ENCODE data around the gene ACSS2. TPM values are rescaled to one million over a fixed set of nuclear protein-coding genes. Genes with fewer than 3 reads are reported as not detected.
"Not testable (repeated sequence)": the region's sequence is repeated elsewhere in the genome, so short reads cannot be mapped to it uniquely, and the experiment has no call there.

The ACSS2 gene
- total RNA-seq, 1 donor from 2014 or later = 51.3 TPM

DNA sequence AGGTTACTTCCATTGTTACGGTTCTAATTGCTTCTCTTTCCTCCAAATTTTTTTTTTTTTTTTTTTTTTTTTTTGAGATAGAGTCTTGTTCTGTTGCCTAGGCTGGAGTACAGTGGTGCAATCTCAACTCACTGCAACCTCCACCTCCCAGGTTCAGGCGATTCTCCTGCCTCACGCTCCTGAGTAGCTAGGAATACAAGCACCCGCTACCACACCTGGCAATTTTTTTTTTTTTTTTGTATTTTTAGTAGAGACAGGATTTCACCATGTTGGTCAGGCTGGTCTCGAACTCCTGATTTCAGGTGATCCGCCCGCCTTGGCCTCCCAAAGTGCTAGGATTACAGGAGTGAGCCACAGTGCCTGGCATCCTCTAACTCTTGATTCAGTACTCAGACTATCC, 4.6 kb downstream of the ACSS2 start:
- H3K4me3 Mint-ChIP-seq (ENCODE audit: low read depth); H3K9me3 Mint-ChIP-seq; DNase-seq (ENCODE audit: low spot score); H3K27ac Mint-ChIP-seq; intact Hi-C loops (cut with micrococcal nuclease); H3K27me3 Mint-ChIP-seq (ENCODE audit: low read depth): not testable (repeated sequence)
- Mint-ChIP-seq H3K4me1 (ENCODE audit: low read depth) (peaks cover 40% of the 10 kb centered on the region), H3K36me3 (ENCODE audit: low read depth) (peaks cover 28% of the 10 kb centered on the region)

DNA sequence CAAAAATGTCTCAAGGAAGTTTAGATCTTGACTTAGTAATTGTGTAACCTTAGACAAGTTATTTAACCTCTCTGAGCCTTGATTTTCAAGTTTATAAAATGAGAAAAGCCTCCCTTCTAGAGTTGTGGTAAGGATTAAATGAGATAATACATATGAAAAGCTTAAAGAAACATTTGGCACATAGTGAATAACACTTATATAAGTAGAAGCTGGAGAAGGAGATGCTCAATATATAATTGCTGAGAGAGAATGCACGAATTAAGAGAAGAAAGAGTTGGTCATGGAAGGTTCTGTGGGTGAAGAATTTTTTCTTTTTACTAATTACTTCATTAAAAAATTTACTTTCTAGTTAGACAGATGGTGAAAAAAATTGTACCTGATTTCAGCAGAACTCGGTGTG, 5.3 kb downstream of the ACSS2 start:
- no peak for DNase-seq (ENCODE audit: low spot score)
- Mint-ChIP-seq H3K9me3 (no peaks in the 10 kb centered on the region), H3K27ac (no peak overlapping the region), H3K4me3 (ENCODE audit: low read depth) (no peak overlapping the region), H3K27me3 (ENCODE audit: low read depth) (no peaks in the 10 kb centered on the region), H3K36me3 (ENCODE audit: low read depth) (peaks cover 30% of the 10 kb centered on the region), H3K4me1 (ENCODE audit: low read depth) (peaks cover 37% of the 10 kb centered on the region)
- intact Hi-C loops (cut with micrococcal nuclease) = no loop called here

DNA sequence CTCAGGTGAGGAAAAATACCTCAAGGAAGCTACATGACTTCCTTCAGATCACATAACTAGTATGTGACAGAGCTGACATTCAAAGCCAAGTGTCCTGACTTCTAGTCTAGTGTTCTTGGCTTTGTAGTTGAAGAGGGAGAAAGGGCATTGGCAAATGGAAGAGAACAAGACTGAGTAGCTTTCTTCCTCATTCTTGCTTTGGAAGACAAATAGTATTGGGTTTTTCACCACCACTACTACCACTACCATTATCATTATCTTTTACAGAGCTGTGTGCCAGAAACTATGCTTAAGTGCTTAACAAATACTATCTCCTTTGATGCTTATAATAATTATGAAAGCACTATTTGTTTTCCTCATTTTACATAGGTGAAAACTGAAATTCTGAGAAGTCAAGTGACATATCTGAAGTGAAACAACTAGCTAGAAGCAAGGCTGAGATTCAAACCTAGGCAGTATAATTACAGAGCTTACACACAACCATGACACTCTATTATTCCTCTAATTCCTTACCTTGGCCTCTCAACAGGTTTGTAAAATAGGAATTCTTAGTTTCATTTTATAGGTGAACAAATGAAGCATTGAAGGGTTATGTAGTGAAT, 6.8 kb downstream of the ACSS2 start:
- Mint-ChIP-seq H3K27ac (peak overlapping the region; percentile 53), H3K27me3 (ENCODE audit: low read depth) (no peaks in the 10 kb centered on the region), H3K4me3 (ENCODE audit: low read depth) (no peak overlapping the region), H3K36me3 (ENCODE audit: low read depth) (peaks cover 45% of the 10 kb centered on the region), H3K9me3 (no peaks in the 10 kb centered on the region), H3K4me1 (ENCODE audit: low read depth) (peaks cover 28% of the 10 kb centered on the region)
- intact Hi-C loops (cut with micrococcal nuclease) = no loop called here
- DNase-seq (ENCODE audit: low spot score) = no peak

DNA sequence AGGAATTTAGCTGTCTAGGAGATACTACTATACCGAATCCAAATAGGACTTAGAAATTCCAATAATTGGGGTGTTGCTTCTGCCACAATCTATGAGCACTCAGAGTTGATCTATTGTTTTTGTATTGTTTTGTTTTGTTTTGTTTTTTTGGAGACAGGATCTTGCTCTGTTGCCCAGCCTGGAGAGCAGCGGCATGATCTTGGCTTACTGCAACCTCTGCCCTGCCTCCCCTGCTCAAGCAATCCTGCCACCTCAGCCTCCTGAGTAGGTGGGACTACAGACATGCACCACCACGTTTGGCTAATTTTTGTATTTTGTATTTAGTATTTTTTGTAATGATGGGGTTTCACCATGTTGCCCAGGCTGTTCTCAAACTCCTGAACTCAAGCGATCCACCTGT, 7.4 kb downstream of the ACSS2 start:
- H3K4me3 Mint-ChIP-seq (ENCODE audit: low read depth) = no peak overlapping the region
- intact Hi-C loops (cut with micrococcal nuclease) = no loop called here
- H3K27ac Mint-ChIP-seq = no peak overlapping the region
- peaks cover 29% of the 10 kb centered on the region for H3K4me1 Mint-ChIP-seq (ENCODE audit: low read depth)
- no peaks in the 10 kb centered on the region for H3K9me3 Mint-ChIP-seq
- H3K36me3 Mint-ChIP-seq (ENCODE audit: low read depth) = peaks cover 51% of the 10 kb centered on the region
- no peak for DNase-seq (ENCODE audit: low spot score)
- H3K27me3 Mint-ChIP-seq (ENCODE audit: low read depth) = no peaks in the 10 kb centered on the region

DNA sequence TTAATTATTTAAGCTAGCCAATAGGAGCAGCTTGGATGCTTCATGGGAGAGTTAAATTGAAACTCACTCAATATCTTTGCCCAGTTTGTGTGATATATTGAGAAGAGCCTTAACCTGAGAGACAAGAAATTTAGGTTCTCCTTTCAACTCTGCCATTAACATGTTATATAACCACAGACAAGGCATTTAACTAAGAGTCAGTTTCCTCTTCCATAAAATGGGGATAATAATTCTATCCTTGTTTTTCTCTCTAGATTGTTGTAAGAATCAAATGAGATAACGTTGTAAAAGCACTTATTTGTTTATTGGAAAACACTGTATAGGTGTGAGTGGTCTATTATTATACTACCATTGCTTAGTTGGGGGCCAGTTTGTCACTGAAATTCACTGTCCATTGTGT, 7.8 kb downstream of the ACSS2 start:
- Mint-ChIP-seq H3K9me3 (no peaks in the 10 kb centered on the region), H3K36me3 (ENCODE audit: low read depth) (peaks cover 49% of the 10 kb centered on the region), H3K4me1 (ENCODE audit: low read depth) (peaks cover 26% of the 10 kb centered on the region), H3K27ac (no peak overlapping the region), H3K4me3 (ENCODE audit: low read depth) (no peak overlapping the region), H3K27me3 (ENCODE audit: low read depth) (no peaks in the 10 kb centered on the region)
- intact Hi-C loops (cut with micrococcal nuclease) = no loop called here
- no peak for DNase-seq (ENCODE audit: low spot score)

DNA sequence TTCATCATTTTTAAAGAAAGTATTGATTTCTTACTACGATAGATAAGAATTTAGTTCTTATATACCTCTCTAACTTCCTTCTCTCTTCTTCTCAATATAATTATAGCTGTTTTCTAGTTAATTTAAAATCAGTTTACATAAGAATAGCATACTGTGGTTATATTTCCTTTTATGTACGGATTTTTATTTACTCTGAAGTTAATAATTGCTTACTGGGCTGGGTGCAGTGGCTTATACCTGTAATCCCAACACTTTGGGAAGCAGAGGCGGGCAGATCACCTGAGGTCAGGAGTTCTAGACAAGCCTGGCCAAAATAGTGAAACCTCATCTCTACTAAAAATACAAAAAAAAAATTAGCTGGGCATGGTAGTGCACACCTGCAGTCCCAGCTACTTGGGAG, 9.7 kb downstream of the ACSS2 start:
- H3K4me3 Mint-ChIP-seq (ENCODE audit: low read depth) = no peak overlapping the region
- H3K9me3 Mint-ChIP-seq = no peaks in the 10 kb centered on the region
- intact Hi-C loops (cut with micrococcal nuclease) = no loop called here
- peaks cover 36% of the 10 kb centered on the region for H3K4me1 Mint-ChIP-seq (ENCODE audit: low read depth)
- no peak for DNase-seq (ENCODE audit: low spot score)
- H3K36me3 Mint-ChIP-seq (ENCODE audit: low read depth) = peaks cover 58% of the 10 kb centered on the region
- no peak overlapping the region for H3K27ac Mint-ChIP-seq
- no peaks in the 10 kb centered on the region for H3K27me3 Mint-ChIP-seq (ENCODE audit: low read depth)

DNA sequence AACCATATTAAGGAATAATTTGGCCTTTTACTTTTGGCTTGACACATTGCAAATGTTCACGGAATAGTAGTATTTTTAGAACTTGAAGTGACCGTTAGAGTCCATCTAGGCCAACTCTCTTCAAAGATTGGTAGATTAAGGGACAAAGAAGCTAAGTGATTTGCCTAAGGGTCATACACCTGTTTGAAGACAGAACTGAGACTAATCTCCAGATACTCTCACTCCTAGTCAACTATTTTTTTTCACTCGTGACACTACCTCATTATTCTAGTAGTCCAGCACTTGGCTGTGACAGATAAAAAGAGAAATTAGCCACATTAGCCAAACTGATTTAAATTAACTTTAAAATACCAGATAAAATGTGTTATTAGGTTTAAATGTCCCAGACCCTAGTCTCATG, 10.6 kb downstream of the ACSS2 start:
- H3K36me3 Mint-ChIP-seq (ENCODE audit: low read depth) = peaks cover 58% of the 10 kb centered on the region
- no peak overlapping the region for H3K4me3 Mint-ChIP-seq (ENCODE audit: low read depth)
- no peak overlapping the region for H3K27ac Mint-ChIP-seq
- no peaks in the 10 kb centered on the region for H3K9me3 Mint-ChIP-seq
- no peak for DNase-seq (ENCODE audit: low spot score)
- peaks cover 41% of the 10 kb centered on the region for H3K4me1 Mint-ChIP-seq (ENCODE audit: low read depth)
- no peaks in the 10 kb centered on the region for H3K27me3 Mint-ChIP-seq (ENCODE audit: low read depth)
- intact Hi-C loops (cut with micrococcal nuclease) = no loop called here

DNA sequence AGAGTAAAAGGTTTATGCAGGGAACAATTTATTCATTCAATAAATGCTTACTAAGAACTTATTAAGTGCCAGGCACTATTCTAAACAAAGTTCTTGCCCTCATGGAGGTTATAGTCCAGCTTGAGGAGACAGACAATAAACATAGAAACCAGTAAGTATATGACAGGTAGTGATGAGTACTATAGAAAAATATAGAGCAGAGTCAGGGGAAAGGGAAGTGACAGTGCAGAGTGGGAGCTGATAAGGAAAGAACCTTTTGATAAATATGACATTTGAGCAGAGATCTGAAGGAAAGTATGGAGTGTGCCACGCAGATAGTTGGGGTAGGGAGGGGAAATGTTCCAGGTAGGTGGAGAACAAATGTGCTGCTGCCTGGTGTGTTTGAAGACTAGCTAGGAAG, 12.1 kb downstream of the ACSS2 start:
- Mint-ChIP-seq H3K4me1 (ENCODE audit: low read depth) (peaks cover 41% of the 10 kb centered on the region), H3K4me3 (ENCODE audit: low read depth) (no peak overlapping the region), H3K9me3 (no peaks in the 10 kb centered on the region), H3K36me3 (ENCODE audit: low read depth) (peaks cover 57% of the 10 kb centered on the region), H3K27ac (peak overlapping the region; percentile 65), H3K27me3 (ENCODE audit: low read depth) (no peaks in the 10 kb centered on the region)
- intact Hi-C loops (cut with micrococcal nuclease) = no loop called here
- no peak for DNase-seq (ENCODE audit: low spot score)

DNA sequence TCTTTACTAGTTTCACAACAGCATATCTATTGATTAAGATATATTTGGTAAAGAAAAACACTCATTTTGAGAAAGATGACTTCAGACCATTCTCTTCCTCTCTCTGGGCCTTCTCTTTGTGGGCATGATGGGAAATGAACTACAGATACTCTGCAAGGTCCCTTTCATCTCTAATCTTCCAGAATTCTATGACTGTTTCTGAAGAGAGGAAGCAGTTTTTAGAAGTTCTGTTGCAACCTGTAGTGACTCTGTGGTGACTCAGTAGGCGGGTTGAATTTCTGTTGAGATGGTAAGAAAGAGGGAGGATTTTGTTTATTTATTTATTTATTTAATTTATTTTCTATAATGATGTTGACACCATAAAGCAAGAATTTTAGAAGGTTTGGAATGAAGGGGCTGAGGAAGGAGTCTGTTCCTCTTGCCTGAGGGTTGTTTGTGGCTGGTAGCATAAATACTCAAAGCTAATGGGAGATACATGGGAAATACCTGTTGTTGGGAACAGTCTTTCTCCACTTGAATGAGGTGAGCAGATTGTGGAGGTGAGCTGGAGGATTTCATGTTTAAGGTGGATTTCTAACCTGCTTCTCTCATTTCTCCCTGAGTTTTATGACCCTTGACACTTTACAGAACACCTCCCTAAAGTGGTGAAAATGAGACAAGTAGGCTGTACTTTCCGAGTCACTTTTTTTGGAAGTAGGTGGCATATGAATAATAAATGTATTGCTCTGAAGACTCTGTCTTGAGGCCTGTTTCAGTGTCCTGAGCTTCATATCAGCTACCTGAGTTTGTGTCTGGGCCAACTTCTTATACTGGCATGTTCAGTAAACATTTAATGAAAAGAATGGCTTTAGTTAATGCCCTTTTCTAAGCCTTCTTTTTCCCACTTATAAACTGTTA, 15.0 kb downstream of the ACSS2 start:
- Mint-ChIP-seq H3K4me1 (ENCODE audit: low read depth) (peaks cover 45% of the 10 kb centered on the region), H3K27ac (peak overlapping the region; percentile 80), H3K36me3 (ENCODE audit: low read depth) (peaks cover 50% of the 10 kb centered on the region), H3K27me3 (ENCODE audit: low read depth) (no peaks in the 10 kb centered on the region), H3K4me3 (ENCODE audit: low read depth) (peak overlapping the region; percentile 14), H3K9me3 (no peaks in the 10 kb centered on the region)
- intact Hi-C loops (cut with micrococcal nuclease) = loop anchor here (1.0 to 2.0 kb wide), 4 partner anchors 13 to 64 kb away; partner anchors contain the start of genes ACSS2, GSS and MYH7B
- no peak for DNase-seq (ENCODE audit: low spot score)

DNA sequence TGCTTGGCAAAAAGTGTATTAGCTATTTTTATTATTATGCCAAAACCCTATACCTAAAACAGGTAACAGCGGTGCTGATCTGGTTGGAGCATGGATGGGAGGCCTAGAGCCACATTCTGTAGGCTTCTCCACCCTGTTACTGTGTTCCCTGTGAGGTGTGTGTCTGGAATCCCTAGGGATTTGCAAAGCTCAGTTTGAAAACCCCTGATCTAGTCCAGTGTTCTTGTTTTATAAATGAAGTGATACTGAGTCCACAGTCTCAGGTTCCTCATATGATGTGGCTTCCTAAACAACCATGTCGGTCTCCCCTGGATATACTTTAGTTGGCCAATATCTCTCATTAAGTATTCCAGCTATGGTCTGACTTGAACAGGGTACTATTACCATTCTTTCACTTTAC, 16.3 kb downstream of the ACSS2 start:
- Mint-ChIP-seq H3K36me3 (ENCODE audit: low read depth) (peaks cover 43% of the 10 kb centered on the region), H3K4me1 (ENCODE audit: low read depth) (peaks cover 45% of the 10 kb centered on the region), H3K27ac (peak overlapping the region; percentile 57), H3K27me3 (ENCODE audit: low read depth) (no peaks in the 10 kb centered on the region), H3K4me3 (ENCODE audit: low read depth) (no peak overlapping the region), H3K9me3 (no peaks in the 10 kb centered on the region)
- no peak for DNase-seq (ENCODE audit: low spot score)
- intact Hi-C loops (cut with micrococcal nuclease) = no loop called here

DNA sequence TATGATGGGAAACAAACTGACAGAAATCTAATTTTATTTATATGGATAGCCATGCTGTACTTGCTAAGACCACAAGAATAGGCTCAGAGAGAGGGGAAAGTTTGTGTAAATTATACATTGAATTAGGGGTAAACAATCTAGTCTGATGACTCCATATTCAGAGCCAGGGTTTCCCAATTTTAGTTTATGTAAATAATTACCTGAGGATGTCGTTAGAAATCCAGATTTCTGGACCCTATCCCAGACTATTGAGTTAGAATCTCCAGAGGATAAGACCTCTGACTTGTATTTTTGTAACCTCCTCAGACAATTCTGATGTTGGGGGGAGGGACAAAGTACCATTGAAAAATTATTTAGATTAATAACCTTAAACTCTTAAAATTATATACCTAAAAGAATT, 18.3 kb downstream of the ACSS2 start:
- Mint-ChIP-seq H3K4me3 (ENCODE audit: low read depth) (no peak overlapping the region), H3K27me3 (ENCODE audit: low read depth) (no peaks in the 10 kb centered on the region), H3K4me1 (ENCODE audit: low read depth) (peaks cover 40% of the 10 kb centered on the region), H3K27ac (no peak overlapping the region), H3K9me3 (no peaks in the 10 kb centered on the region), H3K36me3 (ENCODE audit: low read depth) (peaks cover 37% of the 10 kb centered on the region)
- DNase-seq (ENCODE audit: low spot score) = no peak
- intact Hi-C loops (cut with micrococcal nuclease) = no loop called here

DNA sequence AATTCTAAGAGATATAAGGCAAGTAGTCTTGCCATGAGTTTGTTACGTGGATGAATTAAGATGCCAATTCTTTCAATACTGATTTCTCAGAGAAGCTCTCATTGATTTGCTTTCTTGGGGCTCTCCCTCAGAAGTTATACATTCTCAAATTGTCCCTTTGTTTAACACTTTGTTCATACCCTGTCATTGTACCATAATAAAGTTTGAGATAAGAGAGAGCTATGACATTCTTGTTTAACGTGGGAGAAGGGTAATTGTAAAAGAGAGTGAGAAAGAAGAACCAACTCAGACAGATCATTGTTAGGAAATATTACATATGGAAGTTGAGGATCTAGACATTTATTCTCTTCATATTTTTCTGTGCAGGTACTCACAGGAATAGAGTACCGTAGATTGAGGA, 19.1 kb downstream of the ACSS2 start:
- Mint-ChIP-seq H3K4me1 (ENCODE audit: low read depth) (peaks cover 32% of the 10 kb centered on the region), H3K27me3 (ENCODE audit: low read depth) (no peaks in the 10 kb centered on the region), H3K9me3 (no peaks in the 10 kb centered on the region), H3K27ac (no peak overlapping the region), H3K36me3 (ENCODE audit: low read depth) (peaks cover 33% of the 10 kb centered on the region), H3K4me3 (ENCODE audit: low read depth) (no peak overlapping the region)
- no peak for DNase-seq (ENCODE audit: low spot score)
- intact Hi-C loops (cut with micrococcal nuclease) = no loop called here

DNA sequence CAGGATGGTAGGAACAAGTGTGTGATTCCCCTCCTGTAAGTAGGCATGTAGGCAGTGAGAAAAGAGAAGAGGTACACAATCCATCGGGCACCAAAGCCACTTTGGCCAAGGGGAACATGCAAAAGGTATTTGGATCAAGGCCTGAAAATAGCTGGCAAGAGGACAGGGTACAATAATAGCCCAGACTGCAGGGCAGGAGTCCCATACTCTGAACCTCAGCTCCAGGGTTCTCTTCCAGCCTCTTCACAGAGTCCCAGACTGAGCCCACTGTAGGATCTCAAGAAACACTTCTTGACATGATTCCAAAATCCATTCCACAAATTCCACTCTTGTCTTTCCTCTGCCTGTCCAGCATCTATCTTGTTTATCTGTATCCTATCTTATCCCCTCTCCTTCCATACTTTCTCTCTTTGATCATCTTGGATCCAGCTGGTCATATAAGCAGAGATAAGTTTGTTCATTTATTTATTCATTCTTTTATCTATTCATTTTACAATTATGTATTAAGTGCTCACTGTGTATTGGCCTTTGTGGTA, 19.7 kb downstream of the ACSS2 start:
- Mint-ChIP-seq H3K27ac (no peak overlapping the region), H3K9me3 (no peaks in the 10 kb centered on the region), H3K4me3 (ENCODE audit: low read depth) (no peak overlapping the region), H3K4me1 (ENCODE audit: low read depth) (peaks cover 26% of the 10 kb centered on the region), H3K36me3 (ENCODE audit: low read depth) (peaks cover 40% of the 10 kb centered on the region), H3K27me3 (ENCODE audit: low read depth) (no peaks in the 10 kb centered on the region)
- DNase-seq (ENCODE audit: low spot score) = no peak
- intact Hi-C loops (cut with micrococcal nuclease) = no loop called here

Data from activated T-helper 2 cell treated with anti-CD3 and anti-CD28 coated beads, Interferon-gamma antibody, Interleukin-2, Interleukin-4, amounts not matched to agents 10 μg/mL and 5 μg/mL and 100 μg/mL, durations not matched to agents 14 hours and 24 hours and 36 hours (primary cell).